ENCODE measurements around the gene ZNF423.

GRCh38 chr16:49528866-49529288, 327.0 kb downstream of the ZNF423 start:
- no peak for TF ChIP-seq CTCF (IDR thresholded peaks at IDR 0.05)
- TF ChIP-seq POLR2A (IDR thresholded peaks at IDR 0.05) = no peak

All from right lobe of liver (tissue), 4 donors.